GM18498 (cell line): ENCODE data around the gene WWOX.

Source experiments
- ATAC-seq: cut with Tn5 transposase; IDR thresholded peaks from one replicate; pipeline ENCODE4 v1.9.1; 2021; ENCODE audit warnings: mild to moderate bottlenecking, moderate library complexity; ENCODE audit not compliant: unreplicated experiment

WWOX gene

GRCh38 chr16:78990309-78990701 lies 890.9 kb downstream of the WWOX start:
- ATAC-seq: no peak

- no peak for ATAC-seq
These were observed 892.5 kb downstream of the WWOX start for GRCh38 chr16:78992001-78992400.

GRCh38 chr16:78993346-78993745 lies 893.9 kb downstream of the WWOX start:
- no peak for ATAC-seq

DNA sequence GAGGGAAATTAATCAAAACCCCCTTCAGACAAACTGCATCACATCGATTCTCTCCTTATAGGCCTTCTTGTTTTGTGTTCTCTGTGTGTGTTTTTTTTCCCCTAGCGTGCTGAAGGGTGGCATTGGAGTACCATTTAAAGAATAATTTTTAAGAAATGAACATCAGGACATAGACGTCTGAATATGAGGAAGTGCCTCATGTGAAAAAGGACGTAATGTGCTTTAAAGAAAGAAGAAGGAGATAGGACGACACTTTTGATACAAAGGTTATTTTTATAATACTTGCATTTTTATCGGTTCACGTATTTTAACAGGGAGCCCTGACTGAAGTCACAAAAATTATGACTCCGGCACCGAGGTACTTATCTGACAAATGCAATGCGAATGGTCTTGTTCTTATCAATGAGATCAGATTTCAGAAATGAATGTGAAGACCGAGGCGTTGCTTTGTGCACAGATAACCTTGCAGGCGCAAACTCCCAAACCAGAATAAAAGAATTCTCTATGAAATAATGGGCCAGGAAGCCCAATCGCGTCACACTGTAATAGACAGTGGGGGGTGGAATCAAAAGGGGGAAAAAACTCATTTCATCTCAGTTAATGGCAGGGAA lies 894.8 kb downstream of the WWOX start:
- no peak for ATAC-seq

GRCh38 chr16:78995441-78995840 lies 896.0 kb downstream of the WWOX start:
- no peak for ATAC-seq

GRCh38 chr16:78996790-78997189 lies 897.3 kb downstream of the WWOX start:
- no peak for ATAC-seq

GRCh38 chr16:78998879-78999278 lies 899.4 kb downstream of the WWOX start:
- ATAC-seq: no peak

DNA sequence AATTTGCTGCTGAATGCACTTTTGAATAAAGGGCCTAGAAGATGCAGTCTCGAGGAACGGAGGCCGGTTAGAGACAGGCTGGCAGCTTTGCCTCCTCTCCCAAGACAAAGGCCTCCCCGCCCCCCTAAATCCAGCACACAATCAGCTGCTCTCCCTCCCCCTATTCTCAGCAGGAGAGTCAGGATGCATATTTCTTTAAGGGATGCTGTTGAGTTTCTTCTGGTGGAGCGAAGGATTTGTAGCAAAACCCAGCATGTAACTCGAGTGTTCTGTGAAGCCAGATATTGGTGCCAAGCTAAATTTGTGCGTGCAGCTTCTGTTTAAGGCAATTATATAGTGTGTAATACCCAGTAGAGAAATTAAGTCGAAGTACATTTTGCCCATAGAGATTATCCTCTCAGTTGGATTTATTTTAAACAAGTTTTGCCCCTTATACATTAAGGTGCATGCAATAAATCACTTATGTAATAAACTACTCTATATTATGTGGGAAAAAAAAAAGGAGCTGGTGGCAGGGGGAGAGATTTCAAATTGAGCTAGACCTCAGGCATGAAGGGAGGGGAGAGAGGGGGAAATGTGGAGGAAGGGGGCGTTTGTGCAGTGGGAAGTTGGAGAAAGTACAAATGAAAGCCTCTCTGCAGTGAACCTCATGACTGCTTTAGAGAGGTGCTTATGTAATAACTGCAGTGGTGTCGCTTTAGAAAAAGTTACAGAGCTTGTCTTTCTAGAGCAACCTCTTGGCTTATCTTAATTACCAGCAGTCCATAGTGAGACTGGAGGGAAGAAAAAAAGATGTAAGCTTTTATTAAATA lies 901.9 kb downstream of the WWOX start:
- no peak for ATAC-seq

DNA sequence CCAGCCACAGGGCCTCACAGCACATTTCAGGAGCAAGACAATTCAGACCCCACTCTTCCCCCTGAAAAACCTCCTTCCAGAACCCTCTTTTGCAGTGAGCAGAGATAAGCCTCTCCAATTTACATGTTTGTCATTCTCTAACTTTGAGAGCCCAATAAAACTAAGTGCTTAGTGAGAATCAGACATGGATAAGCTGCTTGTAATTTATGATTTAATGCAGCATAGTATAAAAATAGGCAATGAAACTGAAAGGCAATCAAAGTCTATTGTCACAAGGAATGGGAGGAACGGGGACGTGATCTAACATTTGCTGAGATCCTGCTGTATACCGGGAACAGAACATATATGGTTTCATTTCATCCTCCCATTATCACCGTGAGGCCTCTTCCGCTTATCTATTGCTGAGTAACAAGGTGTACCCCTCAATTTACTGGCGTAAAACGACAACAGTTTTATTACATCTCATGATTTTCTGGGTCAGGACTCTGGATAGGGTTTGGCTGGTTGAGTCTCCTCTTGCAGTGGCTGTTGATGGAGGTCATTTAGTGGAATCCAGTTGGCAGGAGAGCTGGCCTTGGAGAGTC lies 903.7 kb downstream of the WWOX start:
- no peak for ATAC-seq

- no peak for ATAC-seq
These were observed 904.9 kb downstream of the WWOX start for GRCh38 chr16:79004309-79004708.

- ATAC-seq: no peak
These were observed 905.6 kb downstream of the WWOX start for GRCh38 chr16:79005096-79005495.

GRCh38 chr16:79006206-79006605 lies 906.8 kb downstream of the WWOX start:
- no peak for ATAC-seq

DNA sequence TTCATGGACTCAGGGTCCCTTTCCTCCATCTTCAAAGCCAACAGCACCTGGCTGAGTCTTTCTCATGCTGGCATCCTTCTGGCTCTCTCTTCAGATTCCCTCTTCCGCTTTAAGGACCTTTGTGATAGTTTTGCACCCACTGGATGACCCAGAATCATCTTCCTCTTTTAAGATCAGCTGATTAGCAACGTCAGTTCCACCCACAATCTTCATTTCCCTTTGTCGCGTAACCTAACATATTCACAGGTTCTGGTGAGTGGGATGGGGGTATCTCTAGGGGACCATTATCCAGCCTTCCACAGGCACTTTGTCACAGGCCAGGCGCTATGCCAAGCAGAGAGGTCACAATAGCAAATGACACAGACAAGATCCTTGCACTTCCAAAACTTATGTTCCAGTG lies 907.3 kb downstream of the WWOX start:
- no peak for ATAC-seq

DNA sequence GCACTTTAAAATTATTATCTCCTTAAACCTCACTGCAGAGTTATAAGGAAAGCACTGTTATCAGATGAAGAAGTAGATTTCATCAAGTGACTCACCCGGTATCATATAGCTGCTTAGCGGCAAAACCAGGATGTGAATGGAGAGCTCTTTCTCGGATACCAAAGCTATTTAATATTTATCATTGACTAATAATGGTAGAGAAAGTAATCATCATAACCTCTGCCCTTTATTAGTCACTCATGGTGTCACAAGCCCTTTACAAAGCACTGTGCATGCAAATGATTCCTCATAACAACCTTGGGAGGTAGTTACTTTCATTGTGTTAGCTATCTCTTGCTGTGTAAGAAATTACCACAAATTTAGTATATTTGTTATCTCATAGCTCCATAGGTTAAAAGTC lies 908.2 kb downstream of the WWOX start:
- ATAC-seq: no peak

DNA sequence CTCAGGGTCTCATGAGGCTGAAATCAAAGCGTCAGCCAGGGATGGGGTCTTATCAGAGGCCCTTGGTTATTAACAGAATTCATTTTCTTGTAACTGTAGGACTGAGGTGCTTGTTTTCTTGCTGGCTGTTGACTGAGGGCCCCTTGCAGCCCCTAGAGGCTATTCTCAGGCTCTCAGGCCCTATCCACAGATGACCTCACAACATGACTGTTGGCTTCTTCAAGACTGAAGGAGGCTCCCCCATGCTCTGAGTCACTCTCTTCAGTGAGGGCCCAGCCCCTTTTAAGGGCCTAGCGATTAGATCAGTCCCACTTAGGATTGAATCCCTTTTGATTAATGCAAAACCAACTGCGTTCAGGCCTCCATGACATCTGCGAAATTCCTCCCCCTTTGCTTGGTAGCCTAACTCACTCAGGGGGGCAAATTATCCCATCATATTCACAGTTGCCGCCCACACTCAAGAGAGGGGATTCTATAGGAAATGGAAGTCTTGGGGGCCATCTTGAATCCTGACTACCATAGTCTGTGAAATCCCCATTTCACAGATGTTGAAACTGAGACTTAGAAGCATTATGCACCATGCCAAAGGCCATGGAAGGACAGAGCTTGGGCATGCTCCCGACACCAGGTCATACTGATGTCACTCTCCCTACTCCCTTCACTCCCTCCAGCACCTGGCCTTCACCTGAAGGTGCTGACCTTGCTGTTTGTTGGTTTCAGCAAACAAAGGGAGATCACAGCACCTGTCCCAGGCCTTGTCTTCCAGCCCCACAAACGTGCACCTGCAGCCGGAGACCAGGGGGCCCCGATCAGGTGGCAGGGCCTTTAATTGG lies 908.8 kb downstream of the WWOX start:
- no peak for ATAC-seq

- no peak for ATAC-seq
These were observed 909.4 kb downstream of the WWOX start for GRCh38 chr16:79008869-79009179.

- ATAC-seq: no peak
These were observed 910.4 kb downstream of the WWOX start for GRCh38 chr16:79009896-79010295.

DNA sequence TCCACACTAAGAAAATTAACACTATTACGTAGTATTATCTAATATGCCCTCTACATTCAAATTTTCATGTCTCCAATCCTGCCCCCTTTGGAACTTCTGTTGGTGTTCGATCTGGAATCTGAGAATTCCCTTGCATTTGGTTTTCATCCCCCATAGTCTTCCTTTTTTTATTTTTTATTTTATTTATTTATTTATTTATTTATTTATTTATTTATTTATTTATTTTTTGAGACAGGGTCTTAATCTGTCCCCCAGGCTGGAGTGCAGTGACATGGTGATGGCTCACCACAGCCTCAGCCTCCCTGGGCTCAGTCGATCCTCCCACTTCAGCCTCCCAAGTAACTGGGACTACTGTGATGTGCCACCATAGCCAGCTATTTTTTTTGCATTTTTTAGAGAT lies 911.8 kb downstream of the WWOX start:
- no peak for ATAC-seq

DNA sequence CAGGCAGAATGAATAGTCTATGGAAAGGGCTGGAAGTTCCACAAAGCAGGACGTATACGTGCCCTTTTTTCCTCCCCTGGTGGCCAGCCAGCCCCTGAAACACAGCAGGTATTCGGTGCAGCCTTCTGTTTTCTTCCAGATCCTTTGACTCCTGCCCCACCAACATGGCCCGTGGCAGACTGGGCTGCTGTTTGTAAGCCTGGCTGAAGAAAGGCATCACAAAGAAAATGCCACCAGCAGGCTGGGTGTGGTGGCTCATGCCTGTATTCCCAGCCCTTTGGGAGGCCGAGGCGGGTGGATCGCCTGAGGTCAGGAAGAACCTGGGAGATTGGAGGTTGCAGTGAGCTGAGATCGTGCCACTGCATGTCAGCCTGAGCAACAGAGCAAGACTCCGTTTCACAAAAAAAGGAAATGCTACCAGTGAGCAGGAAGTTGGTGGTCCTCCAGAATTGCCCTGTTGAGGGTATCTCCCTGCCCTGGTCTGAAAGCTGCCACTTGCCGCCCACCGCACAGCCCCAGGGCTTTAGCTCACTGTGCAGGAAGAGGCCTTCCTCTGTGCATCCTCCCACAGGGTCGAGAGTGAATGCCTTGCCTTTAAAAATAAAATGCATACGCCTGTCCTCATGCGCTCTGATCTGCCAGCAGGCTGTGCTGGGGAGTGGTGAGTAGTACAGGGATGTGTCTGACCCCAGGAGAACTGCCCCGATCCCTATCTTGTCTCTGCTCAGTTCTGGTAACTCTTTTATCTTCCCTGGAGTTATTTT lies 913.4 kb downstream of the WWOX start:
- ATAC-seq: no peak

DNA sequence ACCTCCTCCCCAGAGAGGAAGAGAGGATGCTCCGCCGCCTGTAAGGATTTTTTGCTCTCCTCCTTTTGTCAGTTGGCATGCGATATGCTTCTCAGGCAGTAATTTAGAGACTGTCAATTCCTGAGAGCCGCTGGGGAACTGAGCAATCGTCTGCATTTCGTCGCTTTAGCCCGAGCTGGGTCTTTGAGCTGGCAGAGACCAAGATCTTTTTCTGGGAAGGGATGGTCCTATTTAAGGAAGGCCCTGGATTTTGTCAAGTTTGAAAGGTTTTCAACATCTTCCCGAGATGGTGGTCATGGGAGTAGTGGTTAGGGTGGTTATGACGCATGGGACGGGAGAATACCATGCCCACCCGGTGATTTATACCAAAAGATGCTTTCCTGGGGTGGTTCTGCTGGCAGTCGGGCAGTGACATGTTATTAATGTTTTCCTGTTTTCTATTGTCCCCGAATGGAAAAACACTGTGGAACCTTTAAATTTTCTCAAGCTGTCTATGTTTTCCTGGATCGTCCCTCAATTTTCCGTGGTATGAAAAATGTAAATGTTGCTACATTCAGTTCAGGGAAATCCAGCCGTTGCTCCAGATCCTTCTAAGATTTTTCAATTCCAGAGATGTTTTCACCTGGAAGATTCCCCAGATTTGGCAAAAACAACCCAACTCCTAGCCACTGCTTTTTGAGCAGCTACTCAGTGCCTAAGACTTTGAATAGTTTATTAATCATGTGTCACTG lies 914.6 kb downstream of the WWOX start:
- ATAC-seq: no peak
